H1 (cell line): ENCODE measurements around the gene SNX12. TPM values are rescaled to one million over a fixed set of nuclear protein-coding genes. Genes with fewer than 3 reads are reported as not detected.

Experiments
- CTCF ChIA-PET: fragments of 300-600 bp; sonication (Branson Sonifier 250); formaldehyde crosslinking; loops from one replicate; lab custom pipeline; 2021; ENCODE audit not compliant: partially characterized antibody; lab: Charles Lee
- POLR2A ChIA-PET: fragments of 300-600 bp; sonication (Branson Sonifier 250); formaldehyde crosslinking; loops from one replicate; lab custom pipeline; 2021; ENCODE audit warnings: inconsistent platforms; ENCODE audit not compliant: partially characterized antibody; lab: Charles Lee
- DNase-seq, 2 experiments: peaks; one replicate each; pipeline versions ENCODE4 v3.0.0 to v3.0.0-alpha.2; 2010 to 2022; ENCODE audit warnings: low spot score in 2 of 2, low read depth in 1 of 2, mixed read lengths in 1 of 2
- FAIRE-seq: peaks from 2 replicates; lab custom pipeline; 2011; peaks lifted over from hg19 to GRCh38; lab: Jason Lieb, UNC
- H2AFZ ChIP-seq: 2 replicates; pipeline ENCODE4 v1.8.1; 2012; ENCODE audit warnings: low read length, inconsistent platforms
- H2AK5ac ChIP-seq: 2 replicates; pipeline ENCODE4 v1.6.1; 2013; ENCODE audit warnings: low read depth, low read length
- H2BK120ac ChIP-seq: replicated peaks from 2 replicates; pipeline ENCODE3; 2013; ENCODE audit warnings: low read depth, low read length, inconsistent platforms
- H2BK12ac ChIP-seq: 2 replicates; pipeline ENCODE4 v1.6.1; 2013; ENCODE audit warnings: low read depth, low read length
- H2BK15ac ChIP-seq: 2 replicates; pipeline ENCODE4 v1.6.1; 2013; ENCODE audit warnings: low read length
- H2BK20ac ChIP-seq: 2 replicates; pipeline ENCODE4 v1.6.1; 2013; ENCODE audit warnings: low read length
- H2BK5ac ChIP-seq: 2 replicates; pipeline ENCODE4 v1.6.1; 2013; ENCODE audit warnings: low read depth, low read length
- H3K14ac ChIP-seq: 2 replicates; pipeline ENCODE4 v1.6.1; 2013; ENCODE audit warnings: inconsistent platforms; ENCODE audit not compliant: insufficient read length
- H3K18ac ChIP-seq: 2 replicates; pipeline ENCODE4 v1.6.1; 2013; ENCODE audit warnings: low read length; ENCODE audit errors: extremely low read depth
- H3K23ac ChIP-seq: 2 replicates; pipeline ENCODE4 v1.6.1; 2013; ENCODE audit warnings: inconsistent platforms; ENCODE audit not compliant: insufficient read length
- H3K23me2 ChIP-seq: 2 replicates; pipeline ENCODE4 v1.6.1; 2013; ENCODE audit warnings: low read depth, low read length
- H3K27ac ChIP-seq: 2 replicates; pipeline ENCODE4 v1.6.1; 2011; ENCODE audit warnings: low read depth, low read length, inconsistent platforms
- H3K27me3 ChIP-seq, 4 experiments: replicated peaks in 1 of 4; 1 replicate in 1 of 4; 2 replicates in 3 of 4; pipeline versions ENCODE4 v1.6.1 to v1.8.1; 2011 to 2013; ENCODE audit warnings: low read length in 3 of 4, mild to moderate bottlenecking in 3 of 4, inconsistent platforms in 2 of 4, mixed read lengths in 2 of 4, moderate library complexity in 1 of 4; ENCODE audit not compliant: control insufficient read depth in 3 of 4, insufficient read depth in 3 of 4; ENCODE audit errors: extremely low read depth in 1 of 4
- H3K36me3 ChIP-seq, 4 experiments: 2 replicates each; pipeline versions ENCODE4 v1.6.1 to v1.8.1; 2011 to 2013; ENCODE audit warnings: mild to moderate bottlenecking in 4 of 4, low read length in 3 of 4, moderate library complexity in 2 of 4, control low read depth in 1 of 4, inconsistent platforms in 1 of 4; ENCODE audit not compliant: insufficient read depth in 4 of 4, control insufficient read depth in 2 of 4
- H3K4ac ChIP-seq: replicated peaks from 2 replicates; pipeline ENCODE3; 2013; ENCODE audit warnings: low read length, low read depth, mixed read lengths, inconsistent platforms; ENCODE audit not compliant: insufficient read length
- H3K4me1 ChIP-seq, 4 experiments: replicated peaks in 1 of 4; 1 replicate in 1 of 4; 2 replicates in 3 of 4; pipeline versions ENCODE4 v1.6.1 to v1.8.1; 2011 to 2013; ENCODE audit warnings: low read length in 3 of 4, inconsistent platforms in 2 of 4, mixed read lengths in 1 of 4; ENCODE audit not compliant: insufficient read depth in 4 of 4, control insufficient read depth in 3 of 4
- H3K4me2 ChIP-seq, 2 experiments: 2 replicates each; pipeline versions ENCODE4 v1.6.1 to v1.8.1; 2011 to 2013; ENCODE audit warnings: low read depth in 2 of 2, low read length in 2 of 2, control low read depth in 1 of 2, inconsistent platforms in 1 of 2, mild to moderate bottlenecking in 1 of 2; ENCODE audit not compliant: insufficient read depth in 1 of 2
- H3K4me3 ChIP-seq, 4 experiments: fragments of 200-600, 300-600 bp in 1 of 4; sonication (generic), shearing (Covaris generic), sonication (Bioruptor Twin) in 1 of 4; 2 replicates each; pipeline versions ENCODE4 v1.5.1 to v1.8.1; 2011 to 2016; ENCODE audit warnings: low read length in 4 of 4, low read depth in 3 of 4, control low read depth in 2 of 4, inconsistent platforms in 2 of 4, mild to moderate bottlenecking in 2 of 4, mixed read lengths in 1 of 4, moderate library complexity in 1 of 4; ENCODE audit not compliant: insufficient read depth in 2 of 4; ENCODE audit errors: extremely low read depth in 1 of 4
- H3K56ac ChIP-seq: replicated peaks from 2 replicates; pipeline ENCODE3; 2013; ENCODE audit warnings: low read depth, mild to moderate bottlenecking, mixed read lengths, low read length, inconsistent platforms; ENCODE audit not compliant: insufficient read length
- H3K79me1 ChIP-seq: 2 replicates; pipeline ENCODE4 v1.6.1; 2013; ENCODE audit warnings: low read depth, low read length, control low read depth
- H3K79me2 ChIP-seq, 2 experiments: 2 replicates each; pipeline versions ENCODE4 v1.6.1 to v1.8.1; 2012 to 2013; ENCODE audit warnings: low read length in 2 of 2, mild to moderate bottlenecking in 2 of 2, inconsistent platforms in 1 of 2; ENCODE audit not compliant: insufficient read depth in 2 of 2, control insufficient read depth in 1 of 2
- H3K9ac ChIP-seq, 4 experiments: replicated peaks in 1 of 4; 1 replicate in 1 of 4; 2 replicates in 3 of 4; pipeline versions ENCODE4 v1.6.1 to v1.8.1; 2011 to 2013; ENCODE audit warnings: low read depth in 3 of 4, low read length in 3 of 4, control low read depth in 2 of 4, mild to moderate bottlenecking in 2 of 4, moderate library complexity in 2 of 4, inconsistent platforms in 1 of 4; ENCODE audit errors: extremely low read depth in 1 of 4
- H3K9me3 ChIP-seq, 2 experiments: 2 replicates each; pipeline versions ENCODE4 v1.6.1 to v1.8.1; 2012 to 2013; ENCODE audit warnings: mild to moderate bottlenecking in 2 of 2, moderate library complexity in 2 of 2, control low read depth in 1 of 2, inconsistent platforms in 1 of 2, low read depth in 1 of 2, low read length in 1 of 2, mixed read lengths in 1 of 2; ENCODE audit not compliant: insufficient read depth in 2 of 2
- H4K20me1 ChIP-seq, 2 experiments: replicated peaks in 1 of 2; 2 replicates each; pipeline versions ENCODE3 to v1.8.1; 2011 to 2013; ENCODE audit warnings: inconsistent platforms in 2 of 2, low read length in 2 of 2, mild to moderate bottlenecking in 1 of 2; ENCODE audit not compliant: insufficient read depth in 2 of 2, control insufficient read depth in 1 of 2
- H4K5ac ChIP-seq: 2 replicates; pipeline ENCODE4 v1.6.1; 2013; ENCODE audit warnings: low read length, low read depth, mixed read lengths, inconsistent platforms; ENCODE audit not compliant: insufficient read length
- H4K8ac ChIP-seq: 2 replicates; pipeline ENCODE4 v1.8.0; 2013; ENCODE audit warnings: mild to moderate bottlenecking, moderate library complexity, low read length, inconsistent platforms; ENCODE audit not compliant: insufficient read depth; ENCODE audit errors: extremely low read depth
- H4K91ac ChIP-seq: replicated peaks from 2 replicates; pipeline ENCODE3; 2013; ENCODE audit warnings: low read length, mixed read lengths, inconsistent platforms; ENCODE audit not compliant: insufficient read length
- CBX8 ChIP-seq: fragments of 300-800, 300-1000 bp; sonication (generic); IDR thresholded peaks from 2 replicates; pipeline ENCODE4 v1.7.1; 2016; ENCODE audit warnings: low read depth, low read length, borderline replicate concordance
- EP300 ChIP-seq, 2 experiments: IDR thresholded peaks; 1 replicate in 1 of 2; 2 replicates in 1 of 2; pipeline ENCODE4 v1.6.1; 2011 to 2012; ENCODE audit warnings: low read depth in 2 of 2, low read length in 2 of 2, mild to moderate bottlenecking in 2 of 2, borderline replicate concordance in 1 of 2, inconsistent platforms in 1 of 2, moderate library complexity in 1 of 2
- POLR2AphosphoS5 ChIP-seq: IDR thresholded peaks from 2 replicates; pipeline ENCODE4 v1.6.1; 2011; ENCODE audit warnings: low read depth, low read length
- RAD21 ChIP-seq, 2 experiments: IDR thresholded peaks in 1 of 2; conservative IDR thresholded peaks in 1 of 2; 2 replicates each; pipeline ENCODE4 v1.6.1; 2011; ENCODE audit warnings: low read depth in 2 of 2, low read length in 2 of 2, improper control_type of control experiment in 1 of 2, inconsistent platforms in 1 of 2, mild to moderate bottlenecking in 1 of 2, moderate library complexity in 1 of 2
- SIN3A ChIP-seq, 2 experiments: IDR thresholded peaks in 1 of 2; conservative IDR thresholded peaks in 1 of 2; 2 replicates each; pipeline ENCODE4 v1.6.1; 2011 to 2012; ENCODE audit warnings: low read length in 2 of 2, improper control_type of control experiment in 1 of 2, low read depth in 1 of 2, mild to moderate bottlenecking in 1 of 2
- SP1 ChIP-seq: IDR thresholded peaks from 2 replicates; pipeline ENCODE4 v1.6.1; 2011; ENCODE audit warnings: low read depth, low read length
- TEAD4 ChIP-seq: IDR thresholded peaks from 2 replicates; pipeline ENCODE4 v1.6.1; 2012; ENCODE audit warnings: low read depth, low read length, inconsistent platforms, mixed read lengths
- USF2 ChIP-seq: IDR thresholded peaks from 2 replicates; pipeline ENCODE4 v1.6.1; 2011; ENCODE audit warnings: low read length, improper control_type of control experiment
- WGBS, 2 experiments: shearing (Covaris generic) in 1 of 2; methylation state at CpG; one replicate each; pipeline versions ENCODE4 v1.1.6 to v1.1.7; 2013 to 2015; ENCODE audit warnings: low lambda C conversion rate in 2 of 2, mixed read lengths in 2 of 2, inconsistent platforms in 1 of 2, low coverage in 1 of 2, missing lambda C conversion rate in 1 of 2; ENCODE audit not compliant: insufficient replicate concordance in 2 of 2, insufficient coverage in 1 of 2, insufficient read length in 1 of 2; ENCODE audit errors: extremely low coverage in 1 of 2, missing lambda C conversion rate in 1 of 2; 5-methylcytosine and 5-hydroxymethylcytosine counted together
- polyA plus RNA-seq, 7 experiments: library from polyadenylated mRNA; depleted of rRNA in 3 of 7; stranded (reverse) in 5 of 7; unstranded in 2 of 7; fragments of >200 nt in 5 of 7; fragments of 200-250 nt in 2 of 7; gene quantifications; 1 replicate in 5 of 7; 2 replicates in 1 of 7; 4 replicates in 1 of 7; pipeline versions ENCODE4 v1.2.1 to v1.2.3, GENCODE V29; 2011 to 2013; ENCODE audit warnings: missing spikeins in 2 of 7, mixed read lengths in 2 of 7
- total RNA-seq: library from RNA; stranded (reverse); fragmentation: NEBNext Ultra II Directional; extraction: Animal tissue kit (Norgen Biotek cat#: 25700); gene quantifications from 2 replicates; pipeline ENCODE4 v1.2.1, GENCODE V29; 2021

Gene SNX12
- total and polyA plus RNA-seq, 2 of the 8 experiments (the other 6 are each of a cell fraction or from before 2014, with no cell fraction given) = 72.1 to 74.2 TPM

- ChIA-PET POLR2A (interaction anchor here (0.9 to 2.4 kb wide), 8 partner anchors 12 to 41 kb away, joined by 3 to 17 read pairs (median 4); partner anchors contain the start of genes IL2RG, MED12 and SNX12), CTCF (interaction anchor here (0.8 to 1.3 kb wide), 10 partner anchors 15 to 238 kb away, joined by 3 to 8 read pairs (median 4); no protein-coding TSS in a partner anchor)
- Histone ChIP-seq H3K27me3 (peaks cover 0 to 5% (median 0%) of the 10 kb centered on the region in 4 experiments; a peak in 1 of 7 replicates), H2BK5ac (no peak overlapping the region), H4K91ac (no peak overlapping the region), H4K8ac (no peak overlapping the region; the same call in 1 of the 2 replicates), H3K36me3 (peaks cover 0 to 6% (median 0%) of the 10 kb centered on the region in 4 experiments; a peak in 1 of 8 replicates), H3K4me2 (peak overlapping the region; percentile 68 to 95), H3K27ac (no peak overlapping the region), H4K20me1 (peaks cover 0 to 2% of the 10 kb centered on the region in 2 experiments), H2BK15ac (no peak overlapping the region), H2BK120ac (no peak overlapping the region), H3K14ac (no peak overlapping the region), H2BK12ac (no peak overlapping the region), H3K23ac (no peak overlapping the region), H4K5ac (no peak overlapping the region), H3K79me1 (no peaks in the 10 kb centered on the region; the same call in 1 of the 2 replicates), H3K79me2 (peaks cover 0 to 8% of the 10 kb centered on the region in 2 experiments; a peak in 2 of 4 replicates), H3K4me1 (peaks cover 9 to 39% (median 21%) of the 10 kb centered on the region in 4 experiments), H3K9me3 (no peaks in the 10 kb centered on the region), H2AK5ac (no peak overlapping the region), H3K4ac (no peak overlapping the region), H3K9ac (no peak overlapping the region; a peak in 1 of 7 replicates), H3K4me3 (peak overlapping the region in 2 of 4 experiments; percentile 16 to 53; a peak in 5 of 8 replicates), H3K56ac (no peak overlapping the region), H3K23me2 (peaks cover 10% of the 10 kb centered on the region), H3K18ac (no peak overlapping the region), H2AFZ (no peak overlapping the region), H2BK20ac (no peak overlapping the region)
- DNase-seq = peak in 1 of 2 experiments; percentile 47
- TF ChIP-seq EP300 (IDR thresholded peaks at IDR 0.05; ENCODE audit: borderline replicate concordance in 1 of 2, low read depth in 2 of 2, low read length in 2 of 2) (0 out of 3 replicates have a peak, but pooled peaks of 1 of the 2 experiments have one; percentile 13), USF2 (no peak), CBX8 (no peak), RAD21 (IDR thresholded peaks at IDR 0.05 in 1 of 2, conservative IDR thresholded peaks at IDR 0.05 in 1 of 2; ENCODE audit: low read depth in 2 of 2, low read length in 2 of 2) (no peak), POLR2AphosphoS5 (no peak), SP1 (0 out of 2 replicates have a peak, but pooled peaks have one; percentile 17), SIN3A (conservative IDR thresholded peaks at IDR 0.05 in 1 of 2, IDR thresholded peaks at IDR 0.05 in 1 of 2; ENCODE audit: low read depth in 1 of 2, low read length in 2 of 2) (no peak), TEAD4 (peak; percentile 66)
- FAIRE-seq = no peak
- 0% methylated on average over 3 of the region's 4 CpGs; no CpG with 5 or more reads in 1 of the 2 experiments for WGBS, 2 experiments
Measured at GRCh38 chrX:71099736-71100135, 31.6 kb upstream of the SNX12 start.
